SK-N-MC (cell line): ENCODE measurements around the gene SPSB1.

ENCODE experiments used
- EZH2 ChIP-seq: fragments of 200-600 bp; sonication (generic); IDR thresholded peaks from one replicate; pipeline ENCODE4 v1.6.1; 2017; ENCODE audit warnings: antibody characterized with exemption
- POLR2AphosphoS5 ChIP-seq: IDR thresholded peaks from 2 replicates; pipeline ENCODE4 v1.6.1; 2012; ENCODE audit warnings: mild to moderate bottlenecking, low read depth, low read length, borderline replicate concordance

GRCh38 chr1:9271861-9272595 lies 20.7 kb upstream of the SPSB1 start:
- TF ChIP-seq EZH2 (no peak), POLR2AphosphoS5 (no peak)
